HFF-Myc (cell line): ENCODE data around the gene ESPNL.
"Not testable (repeated sequence)": the region's sequence is repeated elsewhere in the genome, so short reads cannot be mapped to it uniquely, and the experiment has no call there.

Experiments used
- DNase-seq: peaks from one replicate; pipeline ENCODE4 v3.0.0-alpha.2; 2011; ENCODE audit warnings: low read depth; ENCODE audit errors: extremely low read depth
- H3K4me3 ChIP-seq: replicated peaks from 2 replicates; pipeline ENCODE4 v1.5.1; 2011; ENCODE audit warnings: low read depth, mild to moderate bottlenecking, control low read depth, low read length
- TF ChIP-seq, protein P1 (sequence below): IDR thresholded peaks from 2 replicates; pipeline ENCODE4 v1.5.1; 2012; ENCODE audit warnings: mild to moderate bottlenecking, low read depth, low read length, control low read depth; ENCODE audit errors: missing control alignments

Gene ESPNL

DNA sequence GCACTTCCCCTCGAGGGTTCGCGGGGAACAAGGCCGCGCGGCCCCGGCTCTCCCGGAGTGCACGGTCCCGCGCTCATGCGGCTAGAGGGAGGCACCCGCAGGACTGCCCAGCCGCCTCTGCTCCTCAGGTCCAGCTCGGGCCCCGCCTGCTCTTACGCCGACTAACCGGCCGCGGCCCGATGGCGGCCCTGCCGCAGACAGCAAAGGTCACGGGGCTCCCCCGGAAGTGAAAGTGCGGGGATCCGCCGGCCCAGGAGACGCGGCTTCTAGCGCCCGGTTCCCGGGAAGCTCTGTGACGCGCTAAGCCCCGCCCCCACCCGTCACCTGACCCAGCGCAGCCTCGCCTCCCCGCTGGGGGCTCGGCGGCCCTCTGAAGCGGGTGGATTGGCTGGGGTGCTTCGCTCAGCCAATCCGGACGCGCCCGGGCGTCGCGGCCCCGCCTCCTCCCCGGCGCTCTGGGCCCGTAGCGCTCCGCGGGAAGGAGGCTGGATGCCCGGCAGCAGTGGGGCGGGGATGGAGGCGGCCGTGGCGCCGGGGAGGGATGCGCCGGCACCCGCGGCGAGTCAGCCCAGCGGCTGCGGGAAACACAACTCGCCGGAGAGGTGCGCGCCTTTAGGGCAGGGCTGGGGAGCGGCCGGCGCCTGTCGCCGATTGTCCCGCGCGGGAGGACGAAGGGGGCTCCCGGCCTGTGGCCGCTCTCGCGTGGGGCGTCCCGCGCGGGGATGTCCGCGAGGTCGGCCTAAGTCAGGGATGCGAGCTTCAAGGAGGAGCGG lies 39.4 kb upstream of the ESPNL start, which contains the start of gene SCLY:
TSS of gene SCLY (plus strand) at position 460 of the 773 bp plus-strand sequence. CDS start at position 514, 54 bp downstream.
- H3K4me3 ChIP-seq, result peak within 1 kb of the TSS; percentile 98
- TF ChIP-seq, protein P1, sequence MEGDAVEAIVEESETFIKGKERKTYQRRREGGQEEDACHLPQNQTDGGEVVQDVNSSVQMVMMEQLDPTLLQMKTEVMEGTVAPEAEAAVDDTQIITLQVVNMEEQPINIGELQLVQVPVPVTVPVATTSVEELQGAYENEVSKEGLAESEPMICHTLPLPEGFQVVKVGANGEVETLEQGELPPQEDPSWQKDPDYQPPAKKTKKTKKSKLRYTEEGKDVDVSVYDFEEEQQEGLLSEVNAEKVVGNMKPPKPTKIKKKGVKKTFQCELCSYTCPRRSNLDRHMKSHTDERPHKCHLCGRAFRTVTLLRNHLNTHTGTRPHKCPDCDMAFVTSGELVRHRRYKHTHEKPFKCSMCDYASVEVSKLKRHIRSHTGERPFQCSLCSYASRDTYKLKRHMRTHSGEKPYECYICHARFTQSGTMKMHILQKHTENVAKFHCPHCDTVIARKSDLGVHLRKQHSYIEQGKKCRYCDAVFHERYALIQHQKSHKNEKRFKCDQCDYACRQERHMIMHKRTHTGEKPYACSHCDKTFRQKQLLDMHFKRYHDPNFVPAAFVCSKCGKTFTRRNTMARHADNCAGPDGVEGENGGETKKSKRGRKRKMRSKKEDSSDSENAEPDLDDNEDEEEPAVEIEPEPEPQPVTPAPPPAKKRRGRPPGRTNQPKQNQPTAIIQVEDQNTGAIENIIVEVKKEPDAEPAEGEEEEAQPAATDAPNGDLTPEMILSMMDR, result no peak
- DNase-seq, result peak; percentile 72

DNA sequence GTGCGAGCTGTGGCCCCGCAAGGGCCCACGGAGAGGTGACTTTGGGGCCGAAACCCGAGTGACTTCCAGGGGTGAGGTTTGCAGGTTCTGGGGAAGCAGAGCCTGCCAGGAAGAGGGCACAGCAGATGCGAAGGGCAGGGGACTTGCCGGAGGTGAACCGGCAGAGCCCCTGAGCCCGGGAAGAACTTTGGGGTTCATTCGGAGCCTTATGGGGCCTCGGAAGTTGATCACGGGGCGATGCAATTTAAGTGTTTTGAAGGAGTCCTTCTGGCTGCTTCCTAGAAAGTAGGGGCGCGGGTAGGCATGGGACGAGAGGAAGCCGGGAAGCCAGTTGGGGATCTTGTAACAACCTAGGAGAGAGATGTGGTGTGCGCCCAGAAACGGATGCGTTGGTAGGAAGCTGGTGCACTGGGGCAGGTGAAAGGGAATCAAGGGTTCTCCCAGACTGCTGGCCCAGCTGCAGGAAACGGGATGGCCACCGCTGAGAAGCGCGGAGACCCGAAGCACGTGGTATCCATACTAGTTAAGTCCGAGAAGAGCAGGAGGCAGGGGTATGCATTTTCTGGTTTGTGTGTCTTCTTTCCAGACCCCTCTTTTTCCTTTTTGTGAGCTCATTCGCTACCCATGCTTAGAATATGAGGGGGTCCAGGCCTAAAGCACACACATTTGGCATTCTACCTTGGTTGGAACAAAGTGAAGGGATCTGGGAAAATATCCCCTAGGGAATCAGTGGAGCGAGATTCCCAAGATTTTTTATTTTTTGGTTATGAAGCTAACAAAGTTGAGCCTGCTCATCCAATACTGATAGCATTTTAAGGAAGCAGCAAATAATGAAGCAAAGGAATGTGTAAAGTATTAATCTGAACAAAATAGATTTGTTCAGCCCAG lies 38.6 kb upstream of the ESPNL start:
- no peak for DNase-seq
- H3K4me3 ChIP-seq, result peak overlapping the region; percentile 98
- TF ChIP-seq, protein P1, result no peak

DNA sequence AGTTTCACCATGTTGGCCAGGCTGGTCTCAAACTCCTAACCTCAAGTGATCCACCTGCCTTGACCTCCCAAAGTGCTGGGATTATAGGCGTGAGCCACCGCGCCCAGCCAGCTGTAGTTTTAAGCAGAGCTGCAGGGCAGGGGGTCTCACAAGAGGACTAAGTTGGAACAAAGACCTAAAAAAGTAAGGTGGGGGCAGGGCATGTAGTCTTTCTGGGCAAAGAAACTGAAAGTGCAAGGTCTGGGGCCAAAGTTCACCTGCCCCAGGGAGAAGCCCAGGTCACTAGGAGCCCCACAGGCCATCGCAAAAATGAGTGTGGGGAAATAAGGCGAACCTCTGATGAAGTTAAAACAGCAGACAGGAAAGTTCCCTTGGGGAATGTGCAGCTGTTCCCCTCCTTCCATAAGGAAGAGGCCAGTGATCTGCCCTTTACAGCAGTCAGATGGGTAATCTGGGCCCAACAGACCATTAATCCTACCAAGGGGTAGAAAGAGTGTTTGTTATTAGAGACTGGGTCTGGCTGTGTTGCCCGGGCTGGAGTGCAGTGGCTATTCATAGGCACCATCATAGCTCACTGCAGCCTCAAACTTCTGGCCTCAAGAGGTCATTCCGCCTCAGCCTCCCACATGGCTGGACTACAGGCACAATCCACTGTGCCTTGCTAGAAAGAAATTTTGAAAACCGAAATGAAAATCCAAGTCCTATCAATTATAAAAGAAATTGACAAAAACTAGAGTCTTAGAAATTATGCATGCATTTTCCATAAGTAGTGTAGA lies 36.5 kb upstream of the ESPNL start:
- TF ChIP-seq, protein P1, result no peak
- no peak overlapping the region for H3K4me3 ChIP-seq
- DNase-seq, result no peak

DNA sequence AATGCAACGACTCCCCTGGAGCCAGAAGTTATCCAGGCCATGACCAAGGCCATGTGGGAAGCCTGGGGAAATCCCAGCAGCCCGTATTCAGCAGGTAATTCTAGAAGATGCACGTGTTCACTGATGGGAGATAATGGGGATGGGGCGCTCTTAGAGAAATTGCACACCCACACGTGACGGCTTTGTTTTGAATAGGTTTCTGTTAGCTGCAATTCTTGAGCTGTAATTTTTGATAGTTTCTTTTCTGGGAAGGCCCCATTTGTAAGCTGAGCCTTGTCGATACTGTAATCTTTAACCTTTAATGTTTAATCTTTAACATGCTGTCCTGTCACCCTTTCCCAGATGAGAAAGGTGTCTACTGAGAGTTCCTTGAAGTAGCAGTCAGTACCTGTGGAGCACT lies 35.8 kb upstream of the ESPNL start:
- no peak for DNase-seq
- no peak overlapping the region for H3K4me3 ChIP-seq
- TF ChIP-seq, protein P1, result no peak

DNA sequence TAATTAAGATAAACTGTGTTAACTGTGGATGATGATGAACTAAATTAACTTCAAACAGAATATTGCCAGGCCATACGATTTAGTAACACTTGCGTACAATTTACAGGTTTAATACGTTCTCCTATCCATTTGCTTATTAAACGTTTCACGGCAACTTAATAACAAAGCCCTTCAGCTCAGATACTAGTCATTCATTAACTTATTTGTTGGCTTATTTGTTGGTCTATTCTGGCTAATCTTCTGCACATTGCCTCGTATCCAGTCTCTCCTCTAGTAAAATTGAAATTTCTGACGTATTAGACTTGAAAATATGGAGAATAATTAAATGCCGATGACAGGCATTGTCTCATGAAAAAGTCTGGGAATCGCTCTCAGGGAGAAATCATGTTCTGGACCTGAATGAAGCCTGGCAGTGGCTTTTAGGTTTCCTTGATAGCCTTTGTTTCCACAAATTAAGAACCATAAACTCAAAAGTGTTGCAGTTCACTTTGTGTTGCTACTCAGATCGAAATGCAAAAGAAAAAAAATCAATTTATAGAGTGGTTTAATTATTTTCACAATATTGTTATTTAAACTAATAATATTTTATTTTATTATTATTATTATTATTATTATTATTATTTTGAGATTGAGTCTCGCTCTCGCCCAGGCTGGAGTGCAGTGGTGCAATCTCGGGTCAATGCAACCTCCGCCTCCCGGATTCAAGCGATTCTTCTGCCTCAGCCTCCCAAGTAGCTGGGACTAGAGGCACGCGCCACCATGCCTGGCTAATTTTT lies 34.9 kb upstream of the ESPNL start:
- no peak overlapping the region for H3K4me3 ChIP-seq
- TF ChIP-seq, protein P1, result no peak
- no peak for DNase-seq

DNA sequence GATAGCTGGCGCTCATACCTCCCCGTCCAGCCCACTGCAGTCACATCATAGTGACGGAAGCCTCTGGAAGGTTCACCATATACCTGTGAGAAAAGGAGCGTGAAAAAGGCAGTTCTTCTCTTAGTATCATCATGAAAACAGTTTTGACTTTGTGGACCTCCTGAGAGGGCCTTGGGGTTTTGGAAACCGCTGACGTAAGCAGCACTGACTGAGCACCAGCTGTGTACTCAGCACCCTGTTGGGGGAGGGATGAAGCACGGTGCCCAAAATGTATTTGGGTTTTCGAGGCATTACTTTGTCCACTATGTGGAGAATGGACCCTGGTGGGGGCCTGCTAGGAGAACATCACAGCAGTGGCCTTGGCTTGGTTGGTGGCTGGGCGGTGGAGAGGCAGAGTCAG lies 33.9 kb upstream of the ESPNL start:
- H3K4me3 ChIP-seq, result no peak overlapping the region
- no peak for DNase-seq
- TF ChIP-seq, protein P1, result no peak

DNA sequence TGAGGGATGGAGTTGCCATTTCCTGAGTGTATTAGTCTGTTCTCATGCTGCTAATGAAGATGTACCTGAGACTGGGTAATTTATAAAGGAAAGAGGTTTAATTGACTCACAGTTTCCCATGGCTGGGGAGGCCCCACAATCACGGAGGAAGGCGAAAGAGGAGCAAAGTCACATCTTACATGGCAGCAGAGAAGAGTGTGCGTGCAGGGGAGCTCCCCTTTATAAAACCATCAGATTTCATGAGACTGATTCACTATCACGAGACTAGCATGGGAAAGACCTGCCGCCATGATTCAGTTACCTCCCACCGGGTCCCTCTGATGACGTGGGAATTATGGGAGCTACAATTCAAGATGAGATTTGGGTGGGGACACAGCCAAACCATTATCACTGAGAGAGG lies 33.4 kb upstream of the ESPNL start:
- H3K4me3 ChIP-seq, DNase-seq: not testable (repeated sequence)
